H1 (cell line): Measurements from ENCODE around the gene FOXP4.

Experiments
- CHD2 ChIP-seq: IDR thresholded peaks from 2 replicates; pipeline ENCODE4 v1.6.1; 2012; ENCODE audit warnings: low read length, improper control_type of control experiment
- CTCF ChIP-seq, 3 experiments: IDR thresholded peaks; 1 replicate in 2 of 3; 2 replicates in 1 of 3; pipeline versions ENCODE4 v1.5.1 to v1.6.1; 2011; ENCODE audit warnings: low read length in 3 of 3, mild to moderate bottlenecking in 3 of 3, inconsistent platforms in 2 of 3, low read depth in 1 of 3, moderate library complexity in 1 of 3; ENCODE audit not compliant: insufficient read depth in 1 of 3; ENCODE audit errors: control extremely low read depth in 1 of 3
- EZH2 ChIP-seq: fragments of 200-600 bp; sonication (generic); IDR thresholded peaks from 2 replicates; pipeline ENCODE4 v1.7.1; 2012; ENCODE audit warnings: low read depth, mild to moderate bottlenecking, moderate library complexity, low read length, inconsistent platforms; ENCODE audit not compliant: severe bottlenecking
- GABPA ChIP-seq: IDR thresholded peaks from 2 replicates; pipeline ENCODE4 v1.6.1; 2011; ENCODE audit warnings: mild to moderate bottlenecking, low read length, moderate library complexity, borderline replicate concordance; ENCODE audit not compliant: insufficient read depth
- GTF2F1 ChIP-seq: IDR thresholded peaks from 2 replicates; pipeline ENCODE4 v1.6.1; 2012; ENCODE audit warnings: low read depth, low read length, improper control_type of control experiment, borderline replicate concordance
- HDAC6 ChIP-seq: IDR thresholded peaks from one replicate; pipeline ENCODE4 v1.7.1; 2012; ENCODE audit warnings: low read depth, mild to moderate bottlenecking, inconsistent platforms, low read length, moderate library complexity
- POLR2A ChIP-seq, 2 experiments: IDR thresholded peaks; 1 replicate in 1 of 2; 2 replicates in 1 of 2; pipeline ENCODE4 v1.6.1; 2011; ENCODE audit warnings: low read depth in 2 of 2, low read length in 2 of 2, mild to moderate bottlenecking in 2 of 2; ENCODE audit errors: control extremely low read depth in 1 of 2
- POLR2AphosphoS5 ChIP-seq: IDR thresholded peaks from 2 replicates; pipeline ENCODE4 v1.6.1; 2011; ENCODE audit warnings: low read depth, low read length
- USF2 ChIP-seq: IDR thresholded peaks from 2 replicates; pipeline ENCODE4 v1.6.1; 2011; ENCODE audit warnings: low read length, improper control_type of control experiment
- YY1 ChIP-seq: IDR thresholded peaks from 2 replicates; pipeline ENCODE4 v1.6.1; 2011; ENCODE audit warnings: low read depth, mild to moderate bottlenecking, low read length

- TF ChIP-seq CTCF (IDR thresholded peaks at IDR 0.05; ENCODE audit: control extremely low read depth in 1 of 3, insufficient read depth in 1 of 3, low read depth in 1 of 3, low read length in 3 of 3) = no peak
- no peak for TF ChIP-seq CHD2
- TF ChIP-seq EZH2 = no peak
- no peak for TF ChIP-seq POLR2AphosphoS5
- no peak for TF ChIP-seq YY1
- TF ChIP-seq POLR2A (IDR thresholded peaks at IDR 0.05; ENCODE audit: control extremely low read depth in 1 of 2, low read depth in 2 of 2, low read length in 2 of 2) = no peak
- no peak for TF ChIP-seq HDAC6
- TF ChIP-seq GABPA = no peak
- no peak for TF ChIP-seq USF2
- no peak for TF ChIP-seq GTF2F1
These were observed 105.2 kb downstream of the FOXP4 start for GRCh38 chr6:41651246-41651961.
